HEK293 (cell line): Measurements from ENCODE around the gene YIPF3.

ENCODE experiments used
- CTCF ChIA-PET: fragments of 350-600 bp; formaldehyde crosslinking; extraction: SDS; loops from one replicate; lab custom pipeline; 2021; ENCODE audit warnings: antibody characterized with exemption; lab: Yijun Ruan, JAX
- POLR2A ChIA-PET: fragments of 300-600 bp; formaldehyde crosslinking; extraction: SDS; loops from one replicate; lab custom pipeline; 2020; ENCODE audit warnings: antibody characterized with exemption, inconsistent platforms; lab: Yijun Ruan, JAX
- H3K27ac ChIP-seq: fragments of 200-500 bp; sonication (Bioruptor generic); 2 replicates; pipeline ENCODE4 v1.5.1; 2014; ENCODE audit warnings: low read depth, low read length, control low read depth, inconsistent platforms; ENCODE audit errors: extremely low read depth
- H3K36me3 ChIP-seq, 2 experiments: fragments of 200-500 bp in 1 of 2; sonication (Bioruptor generic) in 1 of 2; 1 replicate in 1 of 2; 2 replicates in 1 of 2; pipeline ENCODE4 v1.5.1; 2014 to 2017; ENCODE audit warnings: inconsistent platforms in 2 of 2, low read length in 2 of 2; ENCODE audit not compliant: control insufficient read depth in 2 of 2, insufficient read depth in 1 of 2
- H3K4me1 ChIP-seq: fragments of 200-500 bp; sonication (Bioruptor generic); 2 replicates; pipeline ENCODE4 v1.5.1; 2014; ENCODE audit warnings: mild to moderate bottlenecking, low read length, inconsistent platforms; ENCODE audit not compliant: control insufficient read depth, insufficient read depth
- H3K4me3 ChIP-seq: 2 replicates; pipeline ENCODE4 v1.5.1; 2011; ENCODE audit warnings: low read depth, mild to moderate bottlenecking, control low read depth, low read length, moderate library complexity
- H3K9me3 ChIP-seq: fragments of 200-500 bp; sonication (Bioruptor generic); 2 replicates; pipeline ENCODE4 v1.5.1; 2014; ENCODE audit warnings: low read depth, low read length, inconsistent platforms; ENCODE audit not compliant: control insufficient read depth, insufficient read depth
- EGR2 ChIP-seq: fragments of 450-650 bp; formaldehyde crosslinking; IDR thresholded peaks from 2 replicates; pipeline ENCODE4 v1.5.1; 2016; ENCODE audit warnings: low read depth, missing biosample characterization, missing genetic modification characterization
- FEZF1 ChIP-seq: fragments of 450-650 bp; formaldehyde crosslinking; IDR thresholded peaks from 2 replicates; pipeline ENCODE4 v1.5.1; 2016; ENCODE audit warnings: missing biosample characterization, missing genetic modification characterization
- HOXA7 ChIP-seq: sonication (generic); formaldehyde crosslinking; IDR thresholded peaks from 2 replicates; pipeline ENCODE4 v1.8.1; 2022; ENCODE audit warnings: missing genetic modification reagents, borderline replicate concordance
- KLF16 ChIP-seq: fragments of 450-650 bp; formaldehyde crosslinking; IDR thresholded peaks from 2 replicates; pipeline ENCODE4 v1.5.1; 2017; ENCODE audit warnings: missing biosample characterization, missing genetic modification characterization
- KLF9 ChIP-seq: fragments of 450-650 bp; formaldehyde crosslinking; IDR thresholded peaks from 2 replicates; pipeline ENCODE4 v1.5.1; 2016; ENCODE audit warnings: missing biosample characterization, missing genetic modification characterization, low read depth
- RBAK ChIP-seq: fragments of 450-650 bp; formaldehyde crosslinking; IDR thresholded peaks from 2 replicates; pipeline ENCODE4 v1.5.1; 2016; ENCODE audit warnings: missing biosample characterization, missing genetic modification characterization
- SP3 ChIP-seq: fragments of 450-650 bp; formaldehyde crosslinking; IDR thresholded peaks from 2 replicates; pipeline ENCODE4 v1.5.1; 2016; ENCODE audit warnings: missing biosample characterization, missing genetic modification characterization
- YY1 ChIP-seq: fragments of 450-650 bp; formaldehyde crosslinking; IDR thresholded peaks from 2 replicates; pipeline ENCODE4 v1.5.1; 2018; ENCODE audit warnings: missing biosample characterization, missing genetic modification characterization
- YY2 ChIP-seq: fragments of 450-650 bp; formaldehyde crosslinking; IDR thresholded peaks from 2 replicates; pipeline ENCODE4 v1.5.1; 2016; ENCODE audit warnings: missing biosample characterization, missing genetic modification characterization
- ZBTB17 ChIP-seq: fragments of 450-650 bp; formaldehyde crosslinking; IDR thresholded peaks from 2 replicates; pipeline ENCODE4 v1.5.1; 2016; ENCODE audit warnings: missing biosample characterization, missing genetic modification characterization
- ZEB2 ChIP-seq: fragments of 450-650 bp; formaldehyde crosslinking; IDR thresholded peaks from 2 replicates; pipeline ENCODE4 v1.5.1; 2016; ENCODE audit warnings: missing biosample characterization, missing genetic modification characterization
- ZIC2 ChIP-seq: fragments of 450-650 bp; formaldehyde crosslinking; IDR thresholded peaks from 2 replicates; pipeline ENCODE4 v1.5.1; 2016; ENCODE audit warnings: missing biosample characterization, missing genetic modification characterization
- ZNF10 ChIP-seq: fragments of 450-650 bp; formaldehyde crosslinking; IDR thresholded peaks from 2 replicates; pipeline ENCODE4 v1.5.1; 2017; ENCODE audit warnings: missing biosample characterization, missing genetic modification characterization
- ZNF140 ChIP-seq: fragments of 450-650 bp; formaldehyde crosslinking; IDR thresholded peaks from 2 replicates; pipeline ENCODE4 v1.5.1; 2016; ENCODE audit warnings: missing biosample characterization, missing genetic modification characterization
- ZNF324 ChIP-seq: fragments of 450-650 bp; formaldehyde crosslinking; IDR thresholded peaks from 2 replicates; pipeline ENCODE4 v1.5.1; 2016; ENCODE audit warnings: missing biosample characterization, missing genetic modification characterization
- ZNF341 ChIP-seq: fragments of 450-650 bp; formaldehyde crosslinking; IDR thresholded peaks from 2 replicates; pipeline ENCODE4; 2016; ENCODE audit warnings: low read depth, missing biosample characterization, missing genetic modification characterization
- ZNF391 ChIP-seq: fragments of 450-650 bp; formaldehyde crosslinking; IDR thresholded peaks from 2 replicates; pipeline ENCODE4 v1.5.1; 2016; ENCODE audit warnings: low read depth, missing biosample characterization, missing genetic modification characterization, borderline replicate concordance
- ZNF404 ChIP-seq: fragments of 450-650 bp; formaldehyde crosslinking; IDR thresholded peaks from 2 replicates; pipeline ENCODE4 v1.5.1; 2017; ENCODE audit warnings: missing biosample characterization, missing genetic modification characterization
- ZNF510 ChIP-seq: fragments of 450-650 bp; formaldehyde crosslinking; IDR thresholded peaks from 2 replicates; pipeline ENCODE4 v1.5.1; 2018; ENCODE audit warnings: mild to moderate bottlenecking, missing genetic modification characterization, missing biosample characterization; ENCODE audit not compliant: insufficient replicate concordance
- ZNF544 ChIP-seq: fragments of 450-650 bp; formaldehyde crosslinking; IDR thresholded peaks from 2 replicates; pipeline ENCODE4 v1.5.0; 2017; ENCODE audit warnings: missing biosample characterization, missing genetic modification characterization
- ZNF548 ChIP-seq: fragments of 450-650 bp; formaldehyde crosslinking; IDR thresholded peaks from 2 replicates; pipeline ENCODE4 v1.5.1; 2016; ENCODE audit warnings: missing biosample characterization, missing genetic modification characterization
- ZNF623 ChIP-seq: fragments of 450-650 bp; formaldehyde crosslinking; IDR thresholded peaks from 2 replicates; pipeline ENCODE4 v1.5.1; 2016; ENCODE audit warnings: missing biosample characterization, missing genetic modification characterization
- ZNF660 ChIP-seq: fragments of 450-650 bp; IDR thresholded peaks from 2 replicates; pipeline ENCODE4 v1.5.1; 2018; ENCODE audit warnings: missing biosample characterization, mild to moderate bottlenecking, missing genetic modification characterization
- ZNF747 ChIP-seq: fragments of 450-650 bp; formaldehyde crosslinking; IDR thresholded peaks from 2 replicates; pipeline ENCODE4 v1.5.1; 2016; ENCODE audit warnings: missing biosample characterization, missing genetic modification characterization
- ZNF76 ChIP-seq: fragments of 450-650 bp; formaldehyde crosslinking; IDR thresholded peaks from 2 replicates; pipeline ENCODE4; 2016; ENCODE audit warnings: low read depth, missing biosample characterization, missing genetic modification characterization, borderline replicate concordance
- ZNF792 ChIP-seq: fragments of 450-650 bp; formaldehyde crosslinking; IDR thresholded peaks from 2 replicates; pipeline ENCODE4 v1.5.1; 2016; ENCODE audit warnings: missing biosample characterization, missing genetic modification characterization
- ZNF843 ChIP-seq: fragments of 450-650 bp; formaldehyde crosslinking; IDR thresholded peaks from 2 replicates; pipeline ENCODE4 v1.5.1; 2016; ENCODE audit warnings: missing biosample characterization, missing genetic modification characterization
- ZSCAN30 ChIP-seq: fragments of 450-650 bp; IDR thresholded peaks from 2 replicates; pipeline ENCODE4 v1.5.1; 2018; ENCODE audit warnings: missing biosample characterization, mild to moderate bottlenecking, missing genetic modification characterization, moderate library complexity
- TF ChIP-seq, protein P1 (sequence below): fragments of 450-650 bp; formaldehyde crosslinking; optimal IDR thresholded peaks from 2 replicates; pipeline ENCODE3; 2016; ENCODE audit warnings: missing biosample characterization, mild to moderate bottlenecking, missing genetic modification characterization
- TF ChIP-seq, protein P2 (sequence below): fragments of 450-650 bp; formaldehyde crosslinking; IDR thresholded peaks from 2 replicates; pipeline ENCODE4 v1.5.1; 2016; ENCODE audit warnings: missing biosample characterization, missing genetic modification characterization
- TF ChIP-seq, protein P3 (sequence below): fragments of 450-650 bp; formaldehyde crosslinking; IDR thresholded peaks from 2 replicates; pipeline ENCODE4 v1.5.1; 2016; ENCODE audit warnings: missing biosample characterization, missing genetic modification characterization
- TF ChIP-seq, protein P4 (sequence below): fragments of 450-650 bp; formaldehyde crosslinking; IDR thresholded peaks from 2 replicates; pipeline ENCODE4 v1.5.1; 2016; ENCODE audit warnings: missing biosample characterization, missing genetic modification characterization

Gene YIPF3

DNA sequence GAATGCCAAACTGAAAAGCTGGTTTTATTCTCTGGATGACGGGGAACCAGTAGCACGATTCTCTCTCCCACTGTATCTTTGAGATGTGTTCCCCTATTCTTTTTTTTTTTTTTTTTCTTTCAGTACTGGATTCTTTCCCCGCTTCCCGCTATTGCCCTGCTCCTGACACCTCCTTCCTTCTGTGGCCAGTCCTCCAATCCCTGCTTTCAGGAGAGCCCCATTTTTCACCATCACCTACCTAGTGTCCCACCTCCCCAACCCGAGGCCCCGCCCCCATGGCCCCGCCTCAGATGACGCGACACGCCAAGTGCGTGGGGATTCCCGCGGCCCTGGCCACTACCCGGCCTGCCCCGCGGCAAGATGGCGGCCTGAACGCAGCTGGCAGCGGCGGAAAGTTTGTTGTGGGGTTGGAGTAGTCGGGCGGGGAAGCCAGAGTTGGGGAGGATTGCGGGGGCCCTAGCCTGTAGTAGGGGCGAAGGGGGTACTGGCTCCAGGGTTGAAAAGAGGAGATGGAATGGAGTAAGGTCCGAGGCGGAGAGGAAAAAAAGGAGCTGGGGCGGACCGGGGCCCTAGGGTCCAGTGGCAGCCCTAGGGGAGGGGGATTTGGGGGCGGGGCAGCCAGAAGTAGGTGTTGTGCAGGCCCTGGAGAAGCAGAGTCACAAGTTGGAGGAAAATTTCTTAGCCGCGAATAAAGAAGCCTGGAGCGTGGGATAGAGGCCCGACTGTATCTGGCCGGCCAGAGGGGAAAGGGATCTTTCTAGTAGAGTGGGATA is 39.3 kb downstream of the YIPF3 start, which contains the start of gene TJAP1:
TJAP1 (plus strand) TSS at position 336 of the 773 bp plus-strand sequence. CDS start 21,432 bp downstream, outside the sequence.
- ChIA-PET POLR2A (interaction anchor here (0.6 to 2.2 kb wide), 31 partner anchors 8 to 696 kb away, joined by 3 to 13 read pairs (median 4); partner anchors contain the start of genes ABCC10, BICRAL, LRRC73 and POLH), CTCF (interaction anchor here (0.9 to 2.0 kb wide), 4 partner anchors 9 to 29 kb away, joined by 3 to 9 read pairs (median 5); no protein-coding TSS in a partner anchor)
- Histone ChIP-seq H3K36me3 (peaks cover 0 to 19% of the 10 kb centered on the region in 2 experiments; a peak in 2 of 3 replicates), H3K27ac (peak within 1 kb of the TSS; percentile 50), H3K9me3 (no peaks in the 10 kb centered on the region), H3K4me1 (peaks cover 10% of the 10 kb centered on the region), H3K4me3 (peak within 1 kb of the TSS; percentile 81)
- TF ChIP-seq YY1 (tag by site-specific recombination) = peak; percentile 89; the same call in 1 of the 2 replicates
- TF ChIP-seq ZNF510 (tag by site-specific recombination) = no peak
- TF ChIP-seq ZNF792 (tag by site-specific recombination) = no peak
- TF ChIP-seq KLF9 (tag by site-specific recombination) = peak; percentile 66; the same call in 1 of the 2 replicates
- TF ChIP-seq RBAK (tag by site-specific recombination) = no peak
- TF ChIP-seq ZNF548 (tag by site-specific recombination) = no peak
- TF ChIP-seq ZNF341 (tag by site-specific recombination) = peak; percentile 85
- 0 out of 2 replicates have a peak, but pooled peaks have one; percentile 19 for TF ChIP-seq ZNF843 (tag by site-specific recombination)
- TF ChIP-seq EGR2 (tag by site-specific recombination) = peak; percentile 68
- TF ChIP-seq ZNF747 = no peak
- no peak for TF ChIP-seq HOXA7 (CRISPR knock-in tag)
- TF ChIP-seq FEZF1 (tag by site-specific recombination) = no peak
- no peak for TF ChIP-seq ZNF544
- TF ChIP-seq, protein P1, sequence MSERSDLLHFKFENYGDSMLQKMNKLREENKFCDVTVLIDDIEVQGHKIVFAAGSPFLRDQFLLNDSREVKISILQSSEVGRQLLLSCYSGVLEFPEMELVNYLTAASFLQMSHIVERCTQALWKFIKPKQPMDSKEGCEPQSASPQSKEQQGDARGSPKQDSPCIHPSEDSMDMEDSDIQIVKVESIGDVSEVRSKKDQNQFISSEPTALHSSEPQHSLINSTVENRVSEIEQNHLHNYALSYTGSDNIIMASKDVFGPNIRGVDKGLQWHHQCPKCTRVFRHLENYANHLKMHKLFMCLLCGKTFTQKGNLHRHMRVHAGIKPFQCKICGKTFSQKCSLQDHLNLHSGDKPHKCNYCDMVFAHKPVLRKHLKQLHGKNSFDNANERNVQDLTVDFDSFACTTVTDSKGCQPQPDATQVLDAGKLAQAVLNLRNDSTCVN = peak; percentile 35
- peak; percentile 74 for TF ChIP-seq ZBTB17 (tag by site-specific recombination)
- peak; percentile 50 for TF ChIP-seq ZNF324 (tag by site-specific recombination)
- TF ChIP-seq ZSCAN30 (tag by site-specific recombination) = 0 out of 2 replicates have a peak, but pooled peaks have one; percentile 41
- peak; percentile 89 for TF ChIP-seq YY2 (tag by site-specific recombination)
- peak; percentile 37; the same call in 1 of the 2 replicates for TF ChIP-seq ZIC2
- 0 out of 2 replicates have a peak, but pooled peaks have one; percentile 31 for TF ChIP-seq ZNF660
- no peak for TF ChIP-seq ZNF404
- TF ChIP-seq ZNF140 (tag by site-specific recombination) = no peak
- TF ChIP-seq ZEB2 (tag by site-specific recombination) = peak; percentile 55; the same call in 1 of the 2 replicates
- TF ChIP-seq ZNF76 (tag by site-specific recombination) = peak; percentile 95
- no peak for TF ChIP-seq ZNF391 (tag by site-specific recombination)
- TF ChIP-seq, protein P2, sequence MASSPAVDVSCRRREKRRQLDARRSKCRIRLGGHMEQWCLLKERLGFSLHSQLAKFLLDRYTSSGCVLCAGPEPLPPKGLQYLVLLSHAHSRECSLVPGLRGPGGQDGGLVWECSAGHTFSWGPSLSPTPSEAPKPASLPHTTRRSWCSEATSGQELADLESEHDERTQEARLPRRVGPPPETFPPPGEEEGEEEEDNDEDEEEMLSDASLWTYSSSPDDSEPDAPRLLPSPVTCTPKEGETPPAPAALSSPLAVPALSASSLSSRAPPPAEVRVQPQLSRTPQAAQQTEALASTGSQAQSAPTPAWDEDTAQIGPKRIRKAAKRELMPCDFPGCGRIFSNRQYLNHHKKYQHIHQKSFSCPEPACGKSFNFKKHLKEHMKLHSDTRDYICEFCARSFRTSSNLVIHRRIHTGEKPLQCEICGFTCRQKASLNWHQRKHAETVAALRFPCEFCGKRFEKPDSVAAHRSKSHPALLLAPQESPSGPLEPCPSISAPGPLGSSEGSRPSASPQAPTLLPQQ (tag by site-specific recombination) = peak; percentile 81
- peak; percentile 92 for TF ChIP-seq SP3
- TF ChIP-seq, protein P3, sequence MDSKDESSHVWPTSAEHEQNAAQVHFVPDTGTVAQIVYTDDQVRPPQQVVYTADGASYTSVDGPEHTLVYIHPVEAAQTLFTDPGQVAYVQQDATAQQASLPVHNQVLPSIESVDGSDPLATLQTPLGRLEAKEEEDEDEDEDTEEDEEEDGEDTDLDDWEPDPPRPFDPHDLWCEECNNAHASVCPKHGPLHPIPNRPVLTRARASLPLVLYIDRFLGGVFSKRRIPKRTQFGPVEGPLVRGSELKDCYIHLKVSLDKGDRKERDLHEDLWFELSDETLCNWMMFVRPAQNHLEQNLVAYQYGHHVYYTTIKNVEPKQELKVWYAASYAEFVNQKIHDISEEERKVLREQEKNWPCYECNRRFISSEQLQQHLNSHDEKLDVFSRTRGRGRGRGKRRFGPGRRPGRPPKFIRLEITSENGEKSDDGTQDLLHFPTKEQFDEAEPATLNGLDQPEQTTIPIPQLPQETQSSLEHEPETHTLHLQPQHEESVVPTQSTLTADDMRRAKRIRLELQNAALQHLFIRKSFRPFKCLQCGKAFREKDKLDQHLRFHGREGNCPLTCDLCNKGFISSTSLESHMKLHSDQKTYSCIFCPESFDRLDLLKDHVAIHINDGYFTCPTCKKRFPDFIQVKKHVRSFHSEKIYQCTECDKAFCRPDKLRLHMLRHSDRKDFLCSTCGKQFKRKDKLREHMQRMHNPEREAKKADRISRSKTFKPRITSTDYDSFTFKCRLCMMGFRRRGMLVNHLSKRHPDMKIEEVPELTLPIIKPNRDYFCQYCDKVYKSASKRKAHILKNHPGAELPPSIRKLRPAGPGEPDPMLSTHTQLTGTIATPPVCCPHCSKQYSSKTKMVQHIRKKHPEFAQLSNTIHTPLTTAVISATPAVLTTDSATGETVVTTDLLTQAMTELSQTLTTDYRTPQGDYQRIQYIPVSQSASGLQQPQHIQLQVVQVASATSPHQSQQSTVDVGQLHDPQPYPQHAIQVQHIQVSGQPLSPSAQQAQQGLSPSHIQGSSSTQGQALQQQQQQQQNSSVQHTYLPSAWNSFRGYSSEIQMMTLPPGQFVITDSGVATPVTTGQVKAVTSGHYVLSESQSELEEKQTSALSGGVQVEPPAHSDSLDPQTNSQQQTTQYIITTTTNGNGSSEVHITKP (tag by site-specific recombination) = peak; percentile 97
- TF ChIP-seq ZNF623 (tag by site-specific recombination) = no peak
- TF ChIP-seq KLF16 (tag by site-specific recombination) = peak; percentile 19
- TF ChIP-seq, protein P4, sequence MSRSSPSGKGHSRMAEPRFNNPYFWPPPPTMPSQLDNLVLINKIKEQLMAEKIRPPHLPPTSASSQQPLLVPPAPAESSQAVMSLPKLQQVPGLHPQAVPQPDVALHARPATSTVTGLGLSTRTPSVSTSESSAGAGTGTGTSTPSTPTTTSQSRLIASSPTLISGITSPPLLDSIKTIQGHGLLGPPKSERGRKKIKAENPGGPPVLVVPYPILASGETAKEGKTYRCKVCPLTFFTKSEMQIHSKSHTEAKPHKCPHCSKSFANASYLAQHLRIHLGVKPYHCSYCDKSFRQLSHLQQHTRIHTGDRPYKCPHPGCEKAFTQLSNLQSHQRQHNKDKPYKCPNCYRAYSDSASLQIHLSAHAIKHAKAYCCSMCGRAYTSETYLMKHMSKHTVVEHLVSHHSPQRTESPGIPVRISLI = peak; percentile 87; the same call in 1 of the 2 replicates
- peak; percentile 90 for TF ChIP-seq ZNF10
